GM04504 (cell line): ENCODE measurements around the gene ITIH1.

ENCODE experiments used
- DNase-seq: peaks from one replicate; pipeline ENCODE4 v3.0.0-alpha.2; 2012; ENCODE audit warnings: low read depth

The ITIH1 gene

DNA sequence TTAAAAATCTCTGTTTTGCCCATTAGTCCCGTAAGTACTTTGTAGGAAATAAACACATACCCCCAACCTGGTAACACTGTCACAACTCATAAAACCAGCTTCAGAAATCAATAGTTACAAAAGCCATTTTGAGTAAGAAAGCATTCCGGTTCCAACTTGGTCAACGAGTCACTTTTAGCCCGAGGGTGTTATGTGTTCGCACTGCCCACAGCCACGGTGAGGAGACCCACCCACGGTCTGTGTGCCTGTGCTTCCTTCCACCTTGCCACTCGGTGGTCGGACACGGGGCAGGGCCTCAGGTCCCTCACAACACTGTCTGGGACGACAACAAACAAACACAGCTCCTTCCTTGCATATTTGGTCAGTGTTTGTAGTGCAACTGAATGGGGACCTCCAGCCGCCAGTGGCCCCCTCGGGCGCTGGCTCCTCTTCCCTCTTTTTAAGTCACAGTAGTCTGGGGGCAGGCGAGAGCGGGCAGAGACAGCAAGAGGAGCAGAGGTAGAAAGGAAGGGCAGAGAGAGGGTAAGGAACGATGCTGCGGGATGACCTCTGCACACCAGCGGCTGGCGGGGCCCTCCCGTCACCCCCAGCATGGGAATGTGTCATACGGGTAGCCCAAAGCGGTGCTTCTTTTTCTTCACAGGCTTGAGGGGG, 62.6 kb downstream of the ITIH1 start:
- no peak for DNase-seq

DNA sequence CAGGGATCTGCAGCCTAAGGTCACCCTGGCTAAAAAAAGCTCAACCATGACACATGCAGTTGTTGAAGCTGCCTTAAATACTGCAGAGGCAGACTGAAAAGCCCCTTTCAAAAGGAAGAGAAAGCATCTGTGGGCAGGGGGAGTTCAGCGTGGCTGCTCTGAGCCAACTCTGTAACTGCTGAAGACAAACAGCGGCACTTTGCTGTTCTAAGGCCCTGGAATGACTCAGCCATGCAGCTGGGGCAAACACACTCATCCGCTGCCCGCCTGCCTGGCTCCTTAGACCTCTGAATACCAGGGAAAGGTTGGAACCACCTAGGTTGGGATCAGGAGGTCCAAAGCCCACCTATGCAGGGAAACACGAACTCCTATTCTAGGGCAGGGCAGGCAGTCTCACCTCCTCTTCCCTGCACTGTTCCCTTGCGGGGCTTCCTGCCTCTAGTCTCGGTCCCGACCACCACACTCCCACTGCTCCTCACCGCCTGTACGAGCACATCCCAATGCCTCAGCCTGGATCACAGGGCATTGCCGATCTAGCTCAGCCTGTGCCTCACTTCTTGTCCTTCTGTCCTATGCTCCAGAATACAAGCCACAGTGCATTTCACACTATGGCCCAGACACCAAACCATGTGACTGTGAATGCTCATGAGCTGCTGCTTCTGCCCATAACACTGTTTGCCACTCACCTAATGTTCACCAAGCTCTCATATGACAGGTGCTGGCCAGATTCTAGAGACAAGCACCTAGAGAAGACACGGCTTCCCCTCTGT, 64.0 kb downstream of the ITIH1 start:
- no peak for DNase-seq
